ENCODE results near the gene OGFOD1. TPM values are rescaled to one million over a fixed set of nuclear protein-coding genes. Genes with fewer than 3 reads are reported as not detected.

OGFOD1 gene
- total RNA-seq, 1 experiment from 2014 or later: 51.6 TPM

DNA sequence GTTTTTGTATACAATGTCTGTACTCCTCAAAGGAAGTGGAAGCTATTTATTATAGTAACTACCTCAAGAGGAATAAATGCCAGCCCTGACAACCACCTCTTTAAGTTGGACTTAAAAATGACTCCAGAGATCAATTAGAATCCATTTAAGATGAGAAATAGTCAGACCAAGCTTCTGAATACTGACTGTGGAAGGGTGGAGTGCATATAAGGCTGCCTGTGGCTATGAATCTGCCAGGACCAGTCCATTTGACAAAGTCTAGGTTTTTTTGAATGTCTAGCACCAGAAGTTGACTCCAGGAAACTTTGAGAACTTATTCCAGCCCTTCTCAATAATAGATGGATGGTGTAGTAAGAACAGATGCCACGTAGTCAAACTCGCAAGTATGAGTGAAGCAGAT lies 15.0 kb downstream of the OGFOD1 start:
- no peaks in the 10 kb centered on the region for H4K20me1 ChIP-seq (ENCODE audit: insufficient read depth)
- H3K9me2 ChIP-seq (ENCODE audit: insufficient read depth): no peaks in the 10 kb centered on the region
- no peak overlapping the region for H3K4me3 ChIP-seq (replicated peaks in 1 of 2; ENCODE audit: low read depth in 1 of 2, low read length in 2 of 2)
- H3K4me1 ChIP-seq (ENCODE audit: control insufficient read depth in 1 of 2, insufficient read depth in 2 of 2, low read length in 2 of 2): 0 out of 4 replicates have a peak, but pooled peaks cover 0 to 4% of the 10 kb centered on the region in 2 experiments
- H3K79me2 ChIP-seq (ENCODE audit: insufficient read depth, low read length): no peaks in the 10 kb centered on the region
- TF ChIP-seq SRF (IDR thresholded peaks at IDR 0.05; ENCODE audit: low read depth): no peak
- ChIA-PET CTCF (no interaction called here), RAD21 (ENCODE audit: low non-redundant PET in 1 of 2, low total read pairs in 2 of 2, uncharacterized antibody in 2 of 2, unreplicated experiment in 2 of 2) (no interaction called here), POLR2A (interaction anchor here (0.7 kb wide), 1 partner anchor 15 kb away, joined by 3 read pairs; the partner anchor contains the start of genes NUDT21 and OGFOD1)
- no peak overlapping the region for H2AFZ ChIP-seq (ENCODE audit: low read depth, low read length, poor library complexity, severe bottlenecking)
- intact Hi-C loops (cut with micrococcal nuclease): no loop called here
- peaks cover 52 to 62% of the 10 kb centered on the region in 2 experiments for H3K36me3 ChIP-seq (ENCODE audit: control insufficient read depth in 1 of 2, insufficient read depth in 2 of 2, low read length in 2 of 2)
- ATAC-seq (no peak), DNase-seq (ENCODE audit: low read depth, low spot score) (no peak)
- no TSS peak for BruUV-seq (replicated peaks)
- no peak overlapping the region for H3K4me2 ChIP-seq (ENCODE audit: low read length)
- H3K9ac ChIP-seq (ENCODE audit: low read length): no peak overlapping the region
- H3K27ac ChIP-seq (ENCODE audit: low read depth, low read length): no peak overlapping the region
- no peaks in the 10 kb centered on the region for H3K27me3 ChIP-seq (ENCODE audit: insufficient read depth, low read length)
- H3K9me3 ChIP-seq (ENCODE audit: control insufficient read depth in 1 of 2, insufficient read depth in 1 of 2, low read depth in 1 of 2, low read length in 2 of 2): no peaks in the 10 kb centered on the region

DNA sequence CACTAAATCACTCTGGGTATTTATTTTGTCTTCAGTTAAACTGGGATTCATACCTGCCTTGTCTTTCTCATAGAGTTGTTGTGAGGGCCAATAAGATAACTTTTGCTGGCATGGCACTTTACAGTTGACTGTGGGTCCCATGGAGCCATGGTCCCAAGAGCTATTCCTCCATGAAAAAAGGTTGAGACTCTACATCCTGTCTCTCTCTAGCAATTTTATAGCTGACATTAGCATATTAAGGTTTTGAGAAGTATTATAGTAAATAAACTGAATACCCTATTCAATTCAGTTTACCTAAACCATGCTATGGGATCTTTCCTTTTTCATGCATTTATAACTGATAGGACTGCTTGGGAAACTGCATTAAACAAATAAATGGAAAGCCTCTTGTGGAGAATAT lies 17.4 kb downstream of the OGFOD1 start:
- Histone ChIP-seq H3K9me2 (ENCODE audit: insufficient read depth) (no peaks in the 10 kb centered on the region), H3K79me2 (ENCODE audit: insufficient read depth, low read length) (no peaks in the 10 kb centered on the region), H3K4me1 (ENCODE audit: control insufficient read depth in 1 of 2, insufficient read depth in 2 of 2, low read length in 2 of 2) (0 out of 4 replicates have a peak, but pooled peaks cover 0 to 4% of the 10 kb centered on the region in 2 experiments), H3K36me3 (ENCODE audit: control insufficient read depth in 1 of 2, insufficient read depth in 2 of 2, low read length in 2 of 2) (peaks cover 56 to 62% of the 10 kb centered on the region in 2 experiments), H4K20me1 (ENCODE audit: insufficient read depth) (no peaks in the 10 kb centered on the region), H3K9ac (ENCODE audit: low read length) (no peak overlapping the region), H3K27me3 (ENCODE audit: insufficient read depth, low read length) (no peaks in the 10 kb centered on the region), H3K4me3 (replicated peaks in 1 of 2; ENCODE audit: low read depth in 1 of 2, low read length in 2 of 2) (no peak overlapping the region), H3K27ac (ENCODE audit: low read depth, low read length) (no peak overlapping the region), H3K4me2 (ENCODE audit: low read length) (no peak overlapping the region), H2AFZ (ENCODE audit: low read depth, low read length, poor library complexity, severe bottlenecking) (no peak overlapping the region), H3K9me3 (ENCODE audit: control insufficient read depth in 1 of 2, insufficient read depth in 1 of 2, low read depth in 1 of 2, low read length in 2 of 2) (no peaks in the 10 kb centered on the region)
- ATAC-seq (no peak), DNase-seq (ENCODE audit: low read depth, low spot score) (no peak)
- intact Hi-C loops (cut with micrococcal nuclease): no loop called here
- TF ChIP-seq, protein P1, sequence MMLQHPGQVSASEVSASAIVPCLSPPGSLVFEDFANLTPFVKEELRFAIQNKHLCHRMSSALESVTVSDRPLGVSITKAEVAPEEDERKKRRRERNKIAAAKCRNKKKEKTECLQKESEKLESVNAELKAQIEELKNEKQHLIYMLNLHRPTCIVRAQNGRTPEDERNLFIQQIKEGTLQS (IDR thresholded peaks at IDR 0.05): no peak
- TF ChIP-seq EZH2phosphoT487 (IDR thresholded peaks at IDR 0.05; ENCODE audit: borderline replicate concordance): no peak
- no peak for TF ChIP-seq TCF7L2 (IDR thresholded peaks at IDR 0.05; ENCODE audit: borderline replicate concordance, extremely low read depth, insufficient read depth, insufficient read length)
- TF ChIP-seq CBX3 (IDR thresholded peaks at IDR 0.05; ENCODE audit: low read depth): no peak
- TF ChIP-seq CEBPB (IDR thresholded peaks at IDR 0.05; ENCODE audit: low read depth): no peak
- ChIA-PET RAD21 (ENCODE audit: low non-redundant PET in 1 of 2, low total read pairs in 2 of 2, uncharacterized antibody in 2 of 2, unreplicated experiment in 2 of 2) (no interaction called here), CTCF (no interaction called here), POLR2A (no interaction called here)
- BruUV-seq (replicated peaks): no TSS peak

Data from HCT116 (cell line).